Gastroesophageal sphincter (tissue), 3 donors: Measurements from ENCODE around the gene HUS1.

ENCODE experiments used
- EP300 ChIP-seq: sonication (generic); formaldehyde crosslinking; IDR thresholded peaks from one replicate; pipeline ENCODE4 v1.6.1; 2017; ENCODE audit warnings: antibody characterized with exemption, mild to moderate bottlenecking
- POLR2A ChIP-seq, 2 donors: fragments of 450-650 bp; IDR thresholded peaks; one replicate each; pipeline ENCODE4 v1.6.1; 2017; ENCODE audit warnings: antibody characterized with exemption in 2 of 2, mild to moderate bottlenecking in 2 of 2, moderate library complexity in 1 of 2
- POLR2AphosphoS5 ChIP-seq: sonication (generic); formaldehyde crosslinking; IDR thresholded peaks from one replicate; pipeline ENCODE4 v1.6.1; 2017; ENCODE audit warnings: antibody characterized with exemption
- TF ChIP-seq, protein P1 (sequence below), 4 experiments: fragments of 200-600 bp in 2 of 4; fragments of 450-650 bp in 2 of 4; sonication (generic) in 1 of 4; IDR thresholded peaks; one replicate each; pipeline ENCODE4 v1.5.1; 2017 to 2019; ENCODE audit warnings: antibody characterized with exemption in 4 of 4, mild to moderate bottlenecking in 2 of 4, moderate library complexity in 2 of 4

DNA sequence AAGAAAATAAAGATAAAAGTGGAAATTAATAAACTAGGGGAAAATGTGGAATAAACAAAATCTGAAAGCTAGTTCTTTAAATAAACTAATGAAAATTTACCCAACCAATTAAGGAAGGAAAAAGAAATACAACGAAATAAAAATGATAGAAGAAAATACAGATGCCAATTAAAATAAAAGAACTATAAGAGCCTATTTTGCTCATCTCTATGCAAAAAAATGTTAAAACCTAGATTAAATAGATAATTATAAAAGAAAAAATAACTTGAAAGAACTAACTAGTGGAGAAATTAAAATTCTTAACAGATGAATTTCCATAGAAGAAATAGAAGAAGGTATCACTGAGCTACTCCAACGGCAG, 63.8 kb downstream of the HUS1 start:
- TF ChIP-seq POLR2AphosphoS5: no peak
- TF ChIP-seq, protein P1, sequence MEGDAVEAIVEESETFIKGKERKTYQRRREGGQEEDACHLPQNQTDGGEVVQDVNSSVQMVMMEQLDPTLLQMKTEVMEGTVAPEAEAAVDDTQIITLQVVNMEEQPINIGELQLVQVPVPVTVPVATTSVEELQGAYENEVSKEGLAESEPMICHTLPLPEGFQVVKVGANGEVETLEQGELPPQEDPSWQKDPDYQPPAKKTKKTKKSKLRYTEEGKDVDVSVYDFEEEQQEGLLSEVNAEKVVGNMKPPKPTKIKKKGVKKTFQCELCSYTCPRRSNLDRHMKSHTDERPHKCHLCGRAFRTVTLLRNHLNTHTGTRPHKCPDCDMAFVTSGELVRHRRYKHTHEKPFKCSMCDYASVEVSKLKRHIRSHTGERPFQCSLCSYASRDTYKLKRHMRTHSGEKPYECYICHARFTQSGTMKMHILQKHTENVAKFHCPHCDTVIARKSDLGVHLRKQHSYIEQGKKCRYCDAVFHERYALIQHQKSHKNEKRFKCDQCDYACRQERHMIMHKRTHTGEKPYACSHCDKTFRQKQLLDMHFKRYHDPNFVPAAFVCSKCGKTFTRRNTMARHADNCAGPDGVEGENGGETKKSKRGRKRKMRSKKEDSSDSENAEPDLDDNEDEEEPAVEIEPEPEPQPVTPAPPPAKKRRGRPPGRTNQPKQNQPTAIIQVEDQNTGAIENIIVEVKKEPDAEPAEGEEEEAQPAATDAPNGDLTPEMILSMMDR (IDR thresholded peaks at IDR 0.05): no peak
- TF ChIP-seq POLR2A (IDR thresholded peaks at IDR 0.05): no peak
- no peak for TF ChIP-seq EP300
